Kidney epithelial cell (primary cell): Measurements from ENCODE around the gene PTPMT1. TPM values are rescaled to one million over a fixed set of nuclear protein-coding genes. Genes with fewer than 3 reads are reported as not detected.

Source experiments
- DNase-seq: peaks from one replicate; pipeline ENCODE4 v3.0.0-alpha.2; 2010; ENCODE audit warnings: low read depth
- H3K27me3 ChIP-seq: 2 replicates; pipeline ENCODE4 v1.6.0; 2011; ENCODE audit warnings: low read length; ENCODE audit not compliant: control insufficient read depth, insufficient read depth
- H3K36me3 ChIP-seq: 2 replicates; pipeline ENCODE4 v1.5.1; 2011; ENCODE audit warnings: low read length; ENCODE audit not compliant: control insufficient read depth, insufficient read depth
- H3K4me3 ChIP-seq: 2 replicates; pipeline ENCODE4 v1.5.1; 2011; ENCODE audit warnings: low read depth, mild to moderate bottlenecking, control low read depth, low read length
- CTCF ChIP-seq: IDR thresholded peaks from 2 replicates; pipeline ENCODE4 v1.5.1; 2011; ENCODE audit warnings: mild to moderate bottlenecking, moderate library complexity, low read length, control low read depth, inconsistent platforms; ENCODE audit not compliant: insufficient read depth, poor library complexity, severe bottlenecking
- total RNA-seq: library from RNA; depleted of rRNA; stranded (reverse); fragments of >200 nt; gene quantifications from 2 replicates; pipeline ENCODE4 v1.2.3, GENCODE V29; 2015

PTPMT1 gene
- total RNA-seq, 1 donor from 2014 or later = 166 TPM

GRCh38 chr11:47591764-47592163 is 26.4 kb downstream of the PTPMT1 start:
- H3K36me3 ChIP-seq = no peaks in the 10 kb centered on the region
- H3K27me3 ChIP-seq = peaks cover 55% of the 10 kb centered on the region
- no peak for DNase-seq
- no peak for TF ChIP-seq CTCF
- H3K4me3 ChIP-seq = no peak overlapping the region

- Histone ChIP-seq H3K36me3 (no peaks in the 10 kb centered on the region), H3K4me3 (no peak overlapping the region), H3K27me3 (peaks cover 55% of the 10 kb centered on the region)
- no peak for TF ChIP-seq CTCF
- DNase-seq = no peak
Observed at GRCh38 chr11:47592251-47592650, 26.9 kb downstream of the PTPMT1 start.

- no peak for TF ChIP-seq CTCF
- Histone ChIP-seq H3K36me3 (no peaks in the 10 kb centered on the region), H3K27me3 (peaks cover 55% of the 10 kb centered on the region), H3K4me3 (no peak overlapping the region)
- DNase-seq = no peak
Observed at GRCh38 chr11:47592970-47593369, 27.6 kb downstream of the PTPMT1 start.

- no peak overlapping the region for H3K4me3 ChIP-seq
- H3K27me3 ChIP-seq = peaks cover 55% of the 10 kb centered on the region
Observed at GRCh38 chr11:47593492-47593933, 28.1 kb downstream of the PTPMT1 start.

GRCh38 chr11:47593934-47594855 is 28.8 kb downstream of the PTPMT1 start, which contains the start of gene C1QTNF4:
Gene C1QTNF4, minus strand, starts transcription at chr11:47594411. Its CDS starts 3,601 bp downstream, at chr11:47590810.
- TF ChIP-seq CTCF = no peak
- H3K36me3 ChIP-seq = no peaks in the 10 kb centered on the region
- no peak for DNase-seq
- peak within 1 kb of the TSS; percentile 9 for H3K4me3 ChIP-seq
- peaks cover 51% of the 10 kb centered on the region for H3K27me3 ChIP-seq

More at GRCh38 chr11:47593492-47593933, 28.1 kb downstream of the PTPMT1 start:
- H3K36me3 ChIP-seq = no peaks in the 10 kb centered on the region
- DNase-seq = no peak
- no peak for TF ChIP-seq CTCF

GRCh38 chr11:47595029-47595428 is 29.6 kb downstream of the PTPMT1 start:
- no peak for TF ChIP-seq CTCF
- Histone ChIP-seq H3K4me3 (no peak overlapping the region), H3K36me3 (no peaks in the 10 kb centered on the region), H3K27me3 (peaks cover 43% of the 10 kb centered on the region)
- DNase-seq = no peak
